ENCODE measurements around the gene SLFNL1.

- no peak for TF ChIP-seq POLR2AphosphoS5 (IDR thresholded peaks at IDR 0.05)
- no peak for TF ChIP-seq CTCF (IDR thresholded peaks at IDR 0.05)
- no peak for TF ChIP-seq POLR2A (IDR thresholded peaks at IDR 0.05)
Observed at GRCh38 chr1:41019353-41019745, 2.2 kb downstream of the SLFNL1 start.
